H1 (cell line): ENCODE results near the gene NKX2-1.

Experiments used
- ATF2 ChIP-seq: IDR thresholded peaks from 2 replicates; pipeline ENCODE4 v1.6.1; 2012; ENCODE audit warnings: low read length, inconsistent platforms
- CHD2 ChIP-seq: IDR thresholded peaks from 2 replicates; pipeline ENCODE4 v1.6.1; 2012; ENCODE audit warnings: low read length, improper control_type of control experiment
- CTCF ChIP-seq, 3 experiments: IDR thresholded peaks; 1 replicate in 2 of 3; 2 replicates in 1 of 3; pipeline versions ENCODE4 v1.5.1 to v1.6.1; 2011; ENCODE audit warnings: low read length in 3 of 3, mild to moderate bottlenecking in 3 of 3, inconsistent platforms in 2 of 3, low read depth in 1 of 3, moderate library complexity in 1 of 3; ENCODE audit not compliant: insufficient read depth in 1 of 3; ENCODE audit errors: control extremely low read depth in 1 of 3
- EP300 ChIP-seq, 2 experiments: IDR thresholded peaks; 1 replicate in 1 of 2; 2 replicates in 1 of 2; pipeline ENCODE4 v1.6.1; 2011 to 2012; ENCODE audit warnings: low read depth in 2 of 2, low read length in 2 of 2, mild to moderate bottlenecking in 2 of 2, borderline replicate concordance in 1 of 2, inconsistent platforms in 1 of 2, moderate library complexity in 1 of 2
- EZH2 ChIP-seq: fragments of 200-600 bp; sonication (generic); IDR thresholded peaks from 2 replicates; pipeline ENCODE4 v1.7.1; 2012; ENCODE audit warnings: low read depth, mild to moderate bottlenecking, moderate library complexity, low read length, inconsistent platforms; ENCODE audit not compliant: severe bottlenecking
- KDM1A ChIP-seq: fragments of 200-600, 300-600 bp; sonication (generic); IDR thresholded peaks from 2 replicates; pipeline ENCODE4 v1.7.1; 2016; ENCODE audit warnings: mild to moderate bottlenecking, low read length, borderline replicate concordance
- POLR2A ChIP-seq, 2 experiments: IDR thresholded peaks; 1 replicate in 1 of 2; 2 replicates in 1 of 2; pipeline ENCODE4 v1.6.1; 2011; ENCODE audit warnings: low read depth in 2 of 2, low read length in 2 of 2, mild to moderate bottlenecking in 2 of 2; ENCODE audit errors: control extremely low read depth in 1 of 2
- RAD21 ChIP-seq, 2 experiments: IDR thresholded peaks in 1 of 2; conservative IDR thresholded peaks in 1 of 2; 2 replicates each; pipeline ENCODE4 v1.6.1; 2011; ENCODE audit warnings: low read depth in 2 of 2, low read length in 2 of 2, improper control_type of control experiment in 1 of 2, inconsistent platforms in 1 of 2, mild to moderate bottlenecking in 1 of 2, moderate library complexity in 1 of 2
- SUZ12 ChIP-seq: fragments of 200-600 bp; sonication (generic); IDR thresholded peaks from 2 replicates; pipeline ENCODE4 v1.6.1; 2012; ENCODE audit warnings: mild to moderate bottlenecking, inconsistent platforms, low read length, moderate library complexity, mixed read lengths
- TAF1 ChIP-seq: IDR thresholded peaks from 2 replicates; pipeline ENCODE4 v1.6.1; 2011; ENCODE audit warnings: mild to moderate bottlenecking, low read depth, low read length
- TBP ChIP-seq: IDR thresholded peaks from 2 replicates; pipeline ENCODE4 v1.6.1; 2011; ENCODE audit warnings: low read depth, low read length, improper control_type of control experiment
- USF2 ChIP-seq: IDR thresholded peaks from 2 replicates; pipeline ENCODE4 v1.6.1; 2011; ENCODE audit warnings: low read length, improper control_type of control experiment
- ZNF274 ChIP-seq: IDR thresholded peaks from 2 replicates; pipeline ENCODE4 v1.7.0; 2012; ENCODE audit warnings: low read length, borderline replicate concordance; ENCODE audit errors: extremely low read depth

- TF ChIP-seq USF2 (no peak), KDM1A (no peak), CTCF (IDR thresholded peaks at IDR 0.05; ENCODE audit: control extremely low read depth in 1 of 3, insufficient read depth in 1 of 3, low read depth in 1 of 3, low read length in 3 of 3) (no peak), EZH2 (peak; percentile 59), ATF2 (no peak), EP300 (IDR thresholded peaks at IDR 0.05; ENCODE audit: borderline replicate concordance in 1 of 2, low read depth in 2 of 2, low read length in 2 of 2) (no peak), ZNF274 (no peak), CHD2 (no peak), SUZ12 (peak; percentile 66; the same call in 1 of the 2 replicates), TAF1 (no peak), RAD21 (IDR thresholded peaks at IDR 0.05 in 1 of 2, conservative IDR thresholded peaks at IDR 0.05 in 1 of 2; ENCODE audit: low read depth in 2 of 2, low read length in 2 of 2) (no peak), POLR2A (IDR thresholded peaks at IDR 0.05; ENCODE audit: control extremely low read depth in 1 of 2, low read depth in 2 of 2, low read length in 2 of 2) (no peak), TBP (no peak)
Measured at GRCh38 chr14:36502558-36503508, 17.2 kb downstream of the NKX2-1 start.
